Astrocyte (in vitro differentiated cells and primary cell): ENCODE results near the gene CD109.

Experiments used
- EZH2 ChIP-seq: IDR thresholded peaks from 2 replicates; pipeline ENCODE4 v1.6.1; 2012; ENCODE audit warnings: mild to moderate bottlenecking, low read length, inconsistent platforms; ENCODE audit not compliant: insufficient read depth
- TF ChIP-seq, protein P1 (sequence below): IDR thresholded peaks from 2 replicates; pipeline ENCODE4 v1.5.1; 2011; ENCODE audit warnings: low read depth, mild to moderate bottlenecking, inconsistent platforms, low read length, moderate library complexity; ENCODE audit not compliant: insufficient read depth

DNA sequence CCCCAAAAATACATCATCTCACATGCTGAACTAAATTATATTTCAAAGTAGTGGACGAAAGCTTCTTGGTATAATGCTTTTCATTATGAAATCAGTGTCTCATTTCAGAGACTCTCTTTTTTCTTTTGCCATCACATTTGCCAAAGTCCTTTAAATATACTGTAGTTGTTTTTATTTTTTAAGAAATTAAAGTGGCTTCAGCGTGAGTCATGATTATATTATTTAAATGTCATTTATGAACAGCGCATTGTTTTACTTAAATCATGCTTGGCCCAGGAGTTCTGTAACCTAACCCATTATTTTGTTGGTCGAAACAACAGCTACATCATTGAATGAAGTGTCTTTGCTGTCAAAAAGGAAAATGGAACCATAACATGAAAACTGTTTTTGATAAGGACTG lies 100.9 kb downstream of the CD109 start:
- TF ChIP-seq, protein P1, sequence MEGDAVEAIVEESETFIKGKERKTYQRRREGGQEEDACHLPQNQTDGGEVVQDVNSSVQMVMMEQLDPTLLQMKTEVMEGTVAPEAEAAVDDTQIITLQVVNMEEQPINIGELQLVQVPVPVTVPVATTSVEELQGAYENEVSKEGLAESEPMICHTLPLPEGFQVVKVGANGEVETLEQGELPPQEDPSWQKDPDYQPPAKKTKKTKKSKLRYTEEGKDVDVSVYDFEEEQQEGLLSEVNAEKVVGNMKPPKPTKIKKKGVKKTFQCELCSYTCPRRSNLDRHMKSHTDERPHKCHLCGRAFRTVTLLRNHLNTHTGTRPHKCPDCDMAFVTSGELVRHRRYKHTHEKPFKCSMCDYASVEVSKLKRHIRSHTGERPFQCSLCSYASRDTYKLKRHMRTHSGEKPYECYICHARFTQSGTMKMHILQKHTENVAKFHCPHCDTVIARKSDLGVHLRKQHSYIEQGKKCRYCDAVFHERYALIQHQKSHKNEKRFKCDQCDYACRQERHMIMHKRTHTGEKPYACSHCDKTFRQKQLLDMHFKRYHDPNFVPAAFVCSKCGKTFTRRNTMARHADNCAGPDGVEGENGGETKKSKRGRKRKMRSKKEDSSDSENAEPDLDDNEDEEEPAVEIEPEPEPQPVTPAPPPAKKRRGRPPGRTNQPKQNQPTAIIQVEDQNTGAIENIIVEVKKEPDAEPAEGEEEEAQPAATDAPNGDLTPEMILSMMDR: no peak
- no peak for TF ChIP-seq EZH2
